Testis (tissue), 3 donors: ENCODE results near the gene FGFBP2. TPM values are rescaled to one million over a fixed set of nuclear protein-coding genes. Genes with fewer than 3 reads are reported as not detected.

Experiments
- DNase-seq: peaks from one replicate; pipeline ENCODE4 v3.0.0-alpha.2; 2019
- H3K27ac ChIP-seq, 2 donors: fragments of 200-600 bp; sonication (generic); one replicate each; pipeline ENCODE4 v1.5.1; 2019
- H3K27me3 ChIP-seq: fragments of 200-600 bp; sonication (generic); one replicate; pipeline ENCODE4 v1.5.1; 2019
- H3K36me3 ChIP-seq: fragments of 200-600 bp; sonication (generic); one replicate; pipeline ENCODE4 v1.5.1; 2017; ENCODE audit warnings: low read depth; ENCODE audit errors: missing control alignments
- H3K4me1 ChIP-seq: fragments of 200-600 bp; sonication (generic); one replicate; pipeline ENCODE4 v1.5.1; 2019
- H3K4me3 ChIP-seq, 2 donors: fragments of 200-600 bp; sonication (generic); one replicate each; pipeline ENCODE4 v1.5.1; 2017 to 2019
- H3K9me3 ChIP-seq: fragments of 200-600 bp; sonication (generic); one replicate; pipeline ENCODE4 v1.5.1; 2017
- CTCF ChIP-seq, 3 experiments: fragments of 450-650 bp in 2 of 3; fragments of 200-600 bp in 1 of 3; sonication (generic) in 1 of 3; IDR thresholded peaks; one replicate each; pipeline ENCODE4 v1.5.1; 2016 to 2019; ENCODE audit warnings: antibody characterized with exemption in 3 of 3, mild to moderate bottlenecking in 2 of 3, moderate library complexity in 1 of 3
- POLR2A ChIP-seq: fragments of 450-650 bp; IDR thresholded peaks from one replicate; pipeline ENCODE4 v1.6.1; 2017; ENCODE audit warnings: antibody characterized with exemption, mild to moderate bottlenecking, moderate library complexity
- WGBS, 2 donors: methylation state at CpG; one replicate each; pipeline ENCODE4 v1.1.5; 2018; 5-methylcytosine and 5-hydroxymethylcytosine counted together
- intact Hi-C: fragments of 100-400 bp; cut with DNase I; formaldehyde crosslinking; loops from one replicate; pipeline ENCODE4 v1.15.1; 2023; ENCODE audit warnings: low total_unique reads
- polyA plus RNA-seq: library from polyadenylated mRNA; stranded (reverse); fragments of 350-450 nt; fragmentation: Illumina TruSeq; extraction: RNeasy Lipid Tissue Mini Kit (QIAGEN cat#74804); gene quantifications from one replicate; pipeline ENCODE4 v1.2.3, GENCODE V29; 2014; ENCODE audit warnings: low read depth, low replicate concordance; ENCODE audit not compliant: insufficient read depth
- total RNA-seq, 2 donors: library from RNA; depleted of rRNA; stranded (reverse); fragments of >200 nt; gene quantifications; one replicate each; pipeline ENCODE4 v1.2.3, GENCODE V29; 2016

FGFBP2 gene
- total and polyA plus RNA-seq, 3 donors from 2014 or later: 19.4 to 139 (median 20.3) TPM

GRCh38 chr4:15996773-15997172 lies 33.8 kb upstream of the FGFBP2 start:
- Histone ChIP-seq H3K36me3 (no peaks in the 10 kb centered on the region), H3K4me3 (no peak overlapping the region), H3K27me3 (no peaks in the 10 kb centered on the region), H3K27ac (no peak overlapping the region), H3K4me1 (peaks cover 3% of the 10 kb centered on the region), H3K9me3 (no peaks in the 10 kb centered on the region)
- intact Hi-C loops: no loop called here
- TF ChIP-seq CTCF (IDR thresholded peaks at IDR 0.05): no peak
- TF ChIP-seq POLR2A: no peak
- no peak for DNase-seq
- 75 to 90% methylated on average over 4 of the region's 4 CpGs for WGBS, 2 donors

GRCh38 chr4:15995826-15996225 lies 32.9 kb upstream of the FGFBP2 start:
- Histone ChIP-seq H3K27ac (no peak overlapping the region), H3K4me3 (no peak overlapping the region), H3K9me3 (no peaks in the 10 kb centered on the region), H3K27me3 (no peaks in the 10 kb centered on the region), H3K4me1 (no peaks in the 10 kb centered on the region), H3K36me3 (no peaks in the 10 kb centered on the region)
- no peak for DNase-seq
- intact Hi-C loops: no loop called here
- TF ChIP-seq POLR2A: no peak
- no peak for TF ChIP-seq CTCF (IDR thresholded peaks at IDR 0.05)
- WGBS, 2 donors: 93 to 95% methylated on average over 3 of the region's 3 CpGs

GRCh38 chr4:15992167-15992485 lies 29.2 kb upstream of the FGFBP2 start:
- Histone ChIP-seq H3K27me3 (no peaks in the 10 kb centered on the region), H3K4me3 (no peak overlapping the region), H3K36me3 (no peaks in the 10 kb centered on the region), H3K4me1 (no peaks in the 10 kb centered on the region), H3K27ac (no peak overlapping the region), H3K9me3 (no peaks in the 10 kb centered on the region)
- no peak for TF ChIP-seq POLR2A
- TF ChIP-seq CTCF (IDR thresholded peaks at IDR 0.05): no peak
- WGBS, 2 donors: 82 to 93% methylated on average over 2 of the region's 2 CpGs
- DNase-seq: no peak
- intact Hi-C loops: no loop called here

- intact Hi-C loops: no loop called here
- TF ChIP-seq CTCF (IDR thresholded peaks at IDR 0.05) (no peak), POLR2A (no peak)
- no peak for DNase-seq
- no peak overlapping the region for H3K4me3 ChIP-seq
- H3K27ac ChIP-seq: no peak overlapping the region
- WGBS, 2 donors: 84 to 87% methylated on average over 12 of the region's 12 CpGs
- H3K27me3 ChIP-seq: no peaks in the 10 kb centered on the region
- H3K9me3 ChIP-seq: no peaks in the 10 kb centered on the region
- no peaks in the 10 kb centered on the region for H3K36me3 ChIP-seq
- H3K4me1 ChIP-seq: no peaks in the 10 kb centered on the region
Observed at GRCh38 chr4:15990570-15991285, 27.8 kb upstream of the FGFBP2 start.

- TF ChIP-seq CTCF (IDR thresholded peaks at IDR 0.05) (no peak), POLR2A (no peak)
- H3K9me3 ChIP-seq: no peaks in the 10 kb centered on the region
- intact Hi-C loops: no loop called here
- H3K4me1 ChIP-seq: no peaks in the 10 kb centered on the region
- 82 to 92% methylated on average over 6 of the region's 6 CpGs for WGBS, 2 donors
- H3K36me3 ChIP-seq: no peaks in the 10 kb centered on the region
- DNase-seq: no peak
- no peak overlapping the region for H3K27ac ChIP-seq
- no peaks in the 10 kb centered on the region for H3K27me3 ChIP-seq
- H3K4me3 ChIP-seq: no peak overlapping the region
Observed at GRCh38 chr4:15989424-15989823, 26.4 kb upstream of the FGFBP2 start.
